Testis (tissue), 3 donors: ENCODE measurements around the gene IL37. TPM values are rescaled to one million over a fixed set of nuclear protein-coding genes. Genes with fewer than 3 reads are reported as not detected.

Experiments
- DNase-seq: peaks from one replicate; pipeline ENCODE4 v3.0.0-alpha.2; 2019
- H3K27ac ChIP-seq, 2 donors: fragments of 200-600 bp; sonication (generic); one replicate each; pipeline ENCODE4 v1.5.1; 2019
- H3K27me3 ChIP-seq: fragments of 200-600 bp; sonication (generic); one replicate; pipeline ENCODE4 v1.5.1; 2019
- H3K36me3 ChIP-seq: fragments of 200-600 bp; sonication (generic); one replicate; pipeline ENCODE4 v1.5.1; 2017; ENCODE audit warnings: low read depth; ENCODE audit errors: missing control alignments
- H3K4me1 ChIP-seq: fragments of 200-600 bp; sonication (generic); one replicate; pipeline ENCODE4 v1.5.1; 2019
- H3K4me3 ChIP-seq, 2 donors: fragments of 200-600 bp; sonication (generic); one replicate each; pipeline ENCODE4 v1.5.1; 2017 to 2019
- H3K9me3 ChIP-seq: fragments of 200-600 bp; sonication (generic); one replicate; pipeline ENCODE4 v1.5.1; 2017
- POLR2A ChIP-seq: fragments of 450-650 bp; IDR thresholded peaks from one replicate; pipeline ENCODE4 v1.6.1; 2017; ENCODE audit warnings: antibody characterized with exemption, mild to moderate bottlenecking, moderate library complexity
- WGBS, 2 donors: methylation state at CpG; one replicate each; pipeline ENCODE4 v1.1.5; 2018; 5-methylcytosine and 5-hydroxymethylcytosine counted together
- intact Hi-C: fragments of 100-400 bp; cut with DNase I; formaldehyde crosslinking; loops from one replicate; pipeline ENCODE4 v1.15.1; 2023; ENCODE audit warnings: low total_unique reads
- polyA plus RNA-seq: library from polyadenylated mRNA; stranded (reverse); fragments of 350-450 nt; fragmentation: Illumina TruSeq; extraction: RNeasy Lipid Tissue Mini Kit (QIAGEN cat#74804); gene quantifications from one replicate; pipeline ENCODE4 v1.2.3, GENCODE V29; 2014; ENCODE audit warnings: low read depth, low replicate concordance; ENCODE audit not compliant: insufficient read depth
- total RNA-seq, 2 donors: library from RNA; depleted of rRNA; stranded (reverse); fragments of >200 nt; gene quantifications; one replicate each; pipeline ENCODE4 v1.2.3, GENCODE V29; 2016
- TF ChIP-seq, protein P1 (sequence below), 3 experiments: fragments of 450-650 bp in 2 of 3; fragments of 200-600 bp in 1 of 3; sonication (generic) in 1 of 3; IDR thresholded peaks; one replicate each; pipeline ENCODE4 v1.5.1; 2016 to 2019; ENCODE audit warnings: antibody characterized with exemption in 3 of 3, mild to moderate bottlenecking in 2 of 3, moderate library complexity in 1 of 3

The IL37 gene
- total and polyA plus RNA-seq, 3 donors from 2014 or later: 1.3 to 1.5 TPM; not detected in 1

DNA sequence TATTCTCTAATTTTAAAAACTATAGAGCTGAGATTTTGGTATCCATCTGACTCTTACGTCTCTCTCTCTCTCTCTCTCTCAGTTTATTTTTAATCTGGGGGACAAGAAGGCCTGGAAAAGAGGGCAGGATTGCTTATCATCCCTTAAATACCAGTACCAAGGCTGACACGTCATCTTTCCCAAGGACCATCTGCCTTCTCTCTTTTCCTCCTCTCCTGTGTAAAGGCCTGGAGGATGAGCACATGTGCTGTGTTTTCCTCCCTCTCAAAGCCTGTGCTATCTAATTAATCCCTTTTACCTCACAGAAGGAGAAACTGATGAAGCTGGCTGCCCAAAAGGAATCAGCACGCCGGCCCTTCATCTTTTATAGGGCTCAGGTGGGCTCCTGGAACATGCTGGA is 7.3 kb downstream of the IL37 start:
- H3K9me3 ChIP-seq: no peaks in the 10 kb centered on the region
- TF ChIP-seq, protein P1, sequence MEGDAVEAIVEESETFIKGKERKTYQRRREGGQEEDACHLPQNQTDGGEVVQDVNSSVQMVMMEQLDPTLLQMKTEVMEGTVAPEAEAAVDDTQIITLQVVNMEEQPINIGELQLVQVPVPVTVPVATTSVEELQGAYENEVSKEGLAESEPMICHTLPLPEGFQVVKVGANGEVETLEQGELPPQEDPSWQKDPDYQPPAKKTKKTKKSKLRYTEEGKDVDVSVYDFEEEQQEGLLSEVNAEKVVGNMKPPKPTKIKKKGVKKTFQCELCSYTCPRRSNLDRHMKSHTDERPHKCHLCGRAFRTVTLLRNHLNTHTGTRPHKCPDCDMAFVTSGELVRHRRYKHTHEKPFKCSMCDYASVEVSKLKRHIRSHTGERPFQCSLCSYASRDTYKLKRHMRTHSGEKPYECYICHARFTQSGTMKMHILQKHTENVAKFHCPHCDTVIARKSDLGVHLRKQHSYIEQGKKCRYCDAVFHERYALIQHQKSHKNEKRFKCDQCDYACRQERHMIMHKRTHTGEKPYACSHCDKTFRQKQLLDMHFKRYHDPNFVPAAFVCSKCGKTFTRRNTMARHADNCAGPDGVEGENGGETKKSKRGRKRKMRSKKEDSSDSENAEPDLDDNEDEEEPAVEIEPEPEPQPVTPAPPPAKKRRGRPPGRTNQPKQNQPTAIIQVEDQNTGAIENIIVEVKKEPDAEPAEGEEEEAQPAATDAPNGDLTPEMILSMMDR (IDR thresholded peaks at IDR 0.05): no peak
- no peak for TF ChIP-seq POLR2A
- H3K4me3 ChIP-seq: no peak overlapping the region
- H3K4me1 ChIP-seq: no peaks in the 10 kb centered on the region
- H3K27me3 ChIP-seq: no peaks in the 10 kb centered on the region
- no peaks in the 10 kb centered on the region for H3K36me3 ChIP-seq
- WGBS, 2 donors: 81 to 82% methylated on average over 4 of the region's 4 CpGs
- DNase-seq: no peak
- intact Hi-C loops: no loop called here
- no peak overlapping the region for H3K27ac ChIP-seq

DNA sequence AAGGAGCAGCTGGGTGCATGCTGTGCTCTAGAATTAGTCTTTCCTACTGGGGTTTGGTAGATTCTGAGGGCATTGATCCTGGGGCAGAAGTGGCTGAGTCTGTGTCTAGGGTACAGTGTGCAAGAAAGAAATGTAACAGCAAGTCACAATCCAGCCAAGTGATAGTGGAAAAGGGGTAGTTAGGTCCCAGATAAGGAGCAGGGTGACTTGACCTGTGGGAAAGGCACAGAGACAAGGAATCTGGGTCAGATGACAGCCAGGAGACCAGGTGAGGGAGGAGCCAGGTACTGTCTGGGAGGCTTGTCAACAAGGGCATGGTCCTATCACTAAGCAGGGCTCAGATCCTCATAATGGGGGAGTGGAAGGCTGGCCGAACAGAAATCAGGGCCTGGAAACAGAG is 8.1 kb downstream of the IL37 start:
- no peak for TF ChIP-seq POLR2A
- TF ChIP-seq, protein P1 (IDR thresholded peaks at IDR 0.05): no peak
- Histone ChIP-seq H3K4me1 (no peaks in the 10 kb centered on the region), H3K9me3 (no peaks in the 10 kb centered on the region), H3K36me3 (no peaks in the 10 kb centered on the region), H3K27ac (no peak overlapping the region), H3K27me3 (no peaks in the 10 kb centered on the region), H3K4me3 (no peak overlapping the region)
- intact Hi-C loops: no loop called here
- no peak for DNase-seq
- 53 to 77% methylated on average over 1 of the region's 1 CpG for WGBS, 2 donors

DNA sequence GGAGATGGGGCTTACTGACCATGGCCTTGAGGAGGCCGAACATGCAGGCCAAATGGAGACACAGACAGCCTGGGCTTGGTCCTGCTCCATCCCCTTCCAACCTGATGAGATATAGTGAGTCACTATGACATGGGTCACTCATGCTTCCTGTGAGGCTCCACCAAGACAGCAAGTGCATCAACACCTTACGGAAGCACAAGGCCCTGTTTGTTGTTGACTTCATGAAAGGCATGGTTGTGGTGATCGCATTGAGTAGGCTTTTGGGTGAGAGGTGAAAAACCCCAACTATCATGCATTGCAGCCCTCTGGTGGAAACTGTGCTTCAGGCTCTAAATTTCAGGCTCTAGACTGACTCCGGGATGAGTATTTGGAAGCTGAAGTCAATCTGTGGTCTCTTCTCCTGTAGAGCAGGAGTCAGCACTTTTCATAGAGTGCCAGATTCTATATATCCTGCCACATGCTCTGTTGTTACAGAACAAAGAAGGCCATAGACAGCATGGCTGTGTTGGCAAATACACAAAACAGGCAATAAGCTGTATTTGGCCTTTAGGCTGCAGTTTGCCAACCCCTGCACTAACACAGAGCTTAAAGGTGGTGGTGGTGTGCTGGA is 10.1 kb downstream of the IL37 start:
- Histone ChIP-seq H3K9me3 (no peaks in the 10 kb centered on the region), H3K4me1 (no peaks in the 10 kb centered on the region), H3K27me3 (no peaks in the 10 kb centered on the region), H3K36me3 (no peaks in the 10 kb centered on the region), H3K4me3 (no peak overlapping the region), H3K27ac (no peak overlapping the region)
- TF ChIP-seq POLR2A: no peak
- TF ChIP-seq, protein P1 (IDR thresholded peaks at IDR 0.05): no peak
- no peak for DNase-seq
- intact Hi-C loops: no loop called here
- WGBS, 2 donors: 53 to 73% methylated on average over 2 to 4 of the region's 4 CpGs

DNA sequence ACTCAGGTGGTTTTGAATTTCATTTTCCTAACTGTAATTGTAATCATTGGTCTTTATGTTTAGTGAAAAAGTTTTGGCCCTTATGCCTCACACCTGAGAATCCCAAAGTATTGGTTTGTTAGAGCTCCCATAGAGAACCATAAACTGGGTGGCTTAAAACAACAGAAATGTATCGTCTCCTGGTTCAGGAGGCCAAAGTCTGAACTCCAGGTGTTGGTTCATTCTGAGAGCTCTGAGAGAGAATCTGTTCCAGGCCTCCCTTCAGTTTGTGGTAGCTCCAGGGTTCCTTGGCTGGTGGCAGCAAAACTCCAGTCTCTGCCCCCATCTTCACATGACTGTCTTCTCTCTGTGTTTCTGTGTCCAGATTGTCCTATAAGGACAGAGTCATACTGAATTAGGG is 11.0 kb downstream of the IL37 start:
- Histone ChIP-seq H3K36me3 (no peaks in the 10 kb centered on the region), H3K4me3 (no peak overlapping the region), H3K27me3 (no peaks in the 10 kb centered on the region), H3K27ac (no peak overlapping the region), H3K4me1 (no peaks in the 10 kb centered on the region), H3K9me3 (no peaks in the 10 kb centered on the region)
- no peak for TF ChIP-seq POLR2A
- TF ChIP-seq, protein P1 (IDR thresholded peaks at IDR 0.05): no peak
- 89 to 94% methylated on average over 1 of the region's 1 CpG for WGBS, 2 donors
- DNase-seq: no peak
- intact Hi-C loops: no loop called here
